B cell (primary cell): Measurements from ENCODE around the gene TPH1.

Source experiments
- CTCF ChIP-seq: fragments of 200-600 bp; IDR thresholded peaks from one replicate; pipeline ENCODE4 v1.8.0; 2022; ENCODE audit warnings: antibody characterized with exemption, mild to moderate bottlenecking
- EZH2 ChIP-seq: IDR thresholded peaks from 2 replicates; pipeline ENCODE4 v1.6.1; 2012; ENCODE audit warnings: borderline replicate concordance, low read depth, mild to moderate bottlenecking, moderate library complexity, low read length; ENCODE audit not compliant: insufficient read depth, poor library complexity, severe bottlenecking

DNA sequence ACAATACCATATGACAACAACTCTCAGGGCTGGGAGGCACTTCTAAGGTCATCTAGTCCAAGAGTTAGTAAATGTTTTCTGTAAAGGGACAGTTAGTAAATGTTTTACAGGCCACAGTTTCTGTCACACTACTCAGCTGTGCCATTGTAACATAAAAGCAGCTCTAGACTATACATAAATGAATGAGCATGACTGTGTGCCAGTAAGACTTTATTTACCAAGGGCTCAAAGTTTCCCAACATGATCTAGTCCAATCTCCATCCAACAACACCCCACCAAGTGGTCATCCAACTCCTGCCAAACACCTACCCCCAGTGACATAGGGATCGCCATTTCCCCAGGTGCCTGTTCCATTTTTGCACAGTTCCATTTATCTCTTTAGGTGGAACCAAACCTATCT is 45.3 kb downstream of the TPH1 start:
- no peak for TF ChIP-seq CTCF
- TF ChIP-seq EZH2: no peak
